ENCODE data around the gene RGS2.

Gene RGS2

GRCh38 chr1:192797143-192797542 lies 11.7 kb upstream of the RGS2 start:
- no peak for DNase-seq

DNA sequence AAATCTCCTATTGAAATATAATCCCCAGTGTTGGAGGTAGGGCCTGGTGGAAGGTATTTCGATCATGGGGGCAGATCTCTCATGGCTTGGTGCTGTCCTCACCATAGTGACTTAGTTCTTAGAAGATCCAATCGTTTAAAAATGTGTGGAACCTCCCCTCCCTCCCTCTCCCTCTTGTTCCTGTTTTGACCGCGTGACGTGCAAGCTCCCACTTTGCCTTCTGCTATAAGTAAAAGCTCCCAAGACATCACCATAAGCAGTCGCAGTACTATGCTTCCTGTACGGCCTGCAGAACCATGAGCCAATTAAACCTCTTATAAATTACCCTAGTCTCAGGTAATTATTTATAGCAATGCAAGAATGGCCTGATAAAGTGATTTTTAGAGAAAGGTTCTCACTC lies 10.9 kb upstream of the RGS2 start:
- DNase-seq, result no peak

DNA sequence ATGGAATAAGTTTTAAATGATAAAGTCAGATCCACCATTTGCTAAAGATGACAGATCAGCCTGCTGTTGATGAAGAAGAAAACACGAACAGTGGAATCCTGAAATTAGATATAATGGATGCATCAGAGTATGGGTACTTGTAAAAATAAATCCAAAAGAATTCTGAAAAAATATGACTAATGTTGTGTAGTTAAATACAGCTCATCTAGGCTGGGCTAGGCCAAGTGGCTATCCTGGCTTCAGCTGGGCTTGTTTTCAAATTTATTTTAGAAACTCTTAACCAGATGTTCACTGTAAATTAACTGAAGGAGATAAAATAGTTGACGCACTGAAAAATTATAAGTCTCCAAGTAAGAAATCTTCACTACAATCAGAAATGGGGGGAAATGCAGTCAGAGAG lies 7.4 kb upstream of the RGS2 start:
- DNase-seq, result no peak

- no peak for DNase-seq
These were observed 6.4 kb upstream of the RGS2 start for GRCh38 chr1:192802406-192802805.

- no peak for DNase-seq
These were observed 5.3 kb upstream of the RGS2 start for GRCh38 chr1:192803501-192803900.

DNA sequence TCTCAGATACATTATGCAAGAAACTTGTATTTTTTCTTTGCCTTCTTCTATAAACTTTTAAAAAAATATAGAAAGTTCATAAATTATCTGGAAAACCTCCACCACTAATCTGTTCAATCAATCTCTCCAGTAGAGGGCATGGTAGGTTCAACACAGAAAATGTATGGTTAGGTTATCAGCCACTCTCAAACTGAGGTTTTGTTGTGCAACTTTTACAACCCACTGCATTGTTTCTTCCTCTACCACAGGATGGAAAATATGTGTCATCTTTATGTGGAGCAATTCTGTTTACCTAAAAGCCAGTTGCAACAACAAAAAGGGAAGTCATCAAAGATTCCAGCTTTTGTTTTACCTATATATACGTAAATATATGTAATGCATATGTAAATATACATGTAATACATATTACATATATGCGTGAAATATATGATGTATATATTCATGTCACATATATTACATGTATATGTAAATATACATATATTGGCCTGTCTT lies 3.0 kb upstream of the RGS2 start:
- peak; percentile 20 for DNase-seq

GRCh38 chr1:192807211-192808162 lies 1.4 kb upstream of the RGS2 start:
- no peak for DNase-seq

- no peak for DNase-seq
These were observed 699 bp upstream of the RGS2 start for GRCh38 chr1:192808163-192808517.

DNA sequence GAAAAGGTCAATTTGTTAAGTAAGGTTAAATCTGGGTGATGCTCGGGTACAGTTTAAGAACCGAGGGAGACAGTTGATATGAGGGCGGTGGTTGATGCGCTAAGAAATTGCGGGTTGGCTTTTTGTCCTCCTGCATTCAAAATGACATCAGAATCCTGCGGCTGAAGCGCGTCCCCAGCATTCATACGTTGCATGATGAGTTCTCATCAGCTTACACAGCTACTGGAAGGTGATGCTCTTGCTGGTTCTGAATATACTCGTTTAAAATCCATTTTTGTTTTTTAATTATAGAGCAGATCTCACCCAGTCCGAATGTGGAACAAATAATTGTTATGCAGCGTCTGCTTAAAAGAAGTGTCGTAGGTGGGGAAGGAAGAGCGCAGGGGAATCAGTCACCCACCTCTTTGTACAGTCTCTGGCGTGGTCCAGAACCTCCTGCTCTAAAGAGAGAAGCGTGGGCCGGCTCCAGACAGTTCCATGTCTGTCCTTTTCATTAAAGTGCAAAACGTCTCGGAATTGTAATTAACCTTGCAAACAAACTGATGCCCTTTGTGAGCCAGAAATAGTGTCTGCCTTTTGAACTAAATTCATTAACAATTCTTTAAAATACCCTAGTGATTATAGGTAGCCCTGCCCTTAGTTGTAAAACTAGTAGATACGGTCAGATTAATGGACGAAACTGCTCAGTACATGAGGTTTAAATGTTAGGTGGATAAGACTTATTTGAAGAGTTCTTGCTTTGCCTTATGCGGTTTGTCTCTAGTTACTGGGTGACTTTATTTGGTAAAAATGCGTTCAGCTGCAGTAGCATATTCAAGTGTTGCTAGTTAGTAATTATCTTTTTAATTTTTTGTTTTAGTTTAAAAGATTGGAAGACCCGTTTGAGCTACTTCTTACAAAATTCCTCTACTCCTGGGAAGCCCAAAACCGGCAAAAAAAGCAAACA lies 741 bp downstream of the RGS2 start:
- DNase-seq, result peak; percentile 44

DNA sequence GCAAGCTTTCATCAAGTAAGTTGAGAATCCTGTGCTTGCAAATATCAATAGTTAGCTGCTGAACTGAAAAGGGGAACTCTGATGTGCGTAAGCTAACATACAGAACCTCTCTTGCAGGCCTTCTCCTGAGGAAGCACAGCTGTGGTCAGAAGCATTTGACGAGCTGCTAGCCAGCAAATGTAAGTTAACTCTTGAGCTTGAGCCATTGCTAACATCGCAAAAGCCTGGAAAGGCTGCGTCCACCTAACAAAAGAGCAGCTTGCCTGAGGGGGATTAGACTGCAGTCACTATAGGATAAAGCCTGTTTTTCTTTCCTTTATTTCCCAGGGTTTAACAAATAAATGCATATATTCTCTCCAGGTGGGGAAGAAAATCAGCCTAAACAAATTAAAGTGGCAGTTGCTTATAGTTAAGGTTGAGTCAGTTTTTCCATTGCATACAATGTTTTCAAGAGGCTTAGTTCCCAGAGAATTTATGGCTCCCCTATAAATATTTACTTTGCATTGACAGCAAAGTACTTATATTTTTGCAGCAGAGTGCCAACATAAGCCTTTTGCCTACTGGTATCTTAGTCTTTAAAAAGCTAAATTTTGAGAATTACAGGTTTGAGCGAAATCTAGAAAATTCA lies 1.5 kb downstream of the RGS2 start:
- no peak for DNase-seq

DNA sequence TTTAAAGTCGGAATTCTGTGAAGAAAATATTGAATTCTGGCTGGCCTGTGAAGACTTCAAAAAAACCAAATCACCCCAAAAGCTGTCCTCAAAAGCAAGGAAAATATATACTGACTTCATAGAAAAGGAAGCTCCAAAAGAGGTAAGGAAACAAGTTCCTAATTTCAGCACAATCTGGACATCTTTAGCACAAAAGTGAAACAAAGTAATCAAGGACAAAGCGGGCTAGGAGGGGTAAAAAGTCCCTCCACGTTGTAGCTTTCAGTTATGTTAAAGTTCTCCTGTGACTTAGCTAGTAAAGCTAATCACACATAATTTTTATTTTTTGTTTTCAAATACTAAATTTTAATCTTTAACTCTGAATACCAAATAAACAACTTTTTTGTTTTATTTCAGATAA lies 2.2 kb downstream of the RGS2 start:
- no peak for DNase-seq

DNA sequence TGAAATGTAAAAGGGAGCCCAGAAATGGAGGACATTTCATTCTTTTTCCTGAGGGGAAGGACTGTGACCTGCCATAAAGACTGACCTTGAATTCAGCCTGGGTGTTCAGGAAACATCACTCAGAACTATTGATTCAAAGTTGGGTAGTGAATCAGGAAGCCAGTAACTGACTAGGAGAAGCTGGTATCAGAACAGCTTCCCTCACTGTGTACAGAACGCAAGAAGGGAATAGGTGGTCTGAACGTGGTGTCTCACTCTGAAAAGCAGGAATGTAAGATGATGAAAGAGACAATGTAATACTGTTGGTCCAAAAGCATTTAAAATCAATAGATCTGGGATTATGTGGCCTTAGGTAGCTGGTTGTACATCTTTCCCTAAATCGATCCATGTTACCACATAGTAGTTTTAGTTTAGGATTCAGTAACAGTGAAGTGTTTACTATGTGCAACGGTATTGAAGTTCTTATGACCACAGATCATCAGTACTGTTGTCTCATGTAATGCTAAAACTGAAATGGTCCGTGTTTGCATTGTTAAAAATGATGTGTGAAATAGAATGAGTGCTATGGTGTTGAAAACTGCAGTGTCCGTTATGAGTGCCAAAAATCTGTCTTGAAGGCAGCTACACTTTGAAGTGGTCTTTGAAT lies 2.9 kb downstream of the RGS2 start:
- DNase-seq, result no peak

- DNase-seq, result no peak
These were observed 3.8 kb downstream of the RGS2 start for GRCh38 chr1:192812420-192813209.

DNA sequence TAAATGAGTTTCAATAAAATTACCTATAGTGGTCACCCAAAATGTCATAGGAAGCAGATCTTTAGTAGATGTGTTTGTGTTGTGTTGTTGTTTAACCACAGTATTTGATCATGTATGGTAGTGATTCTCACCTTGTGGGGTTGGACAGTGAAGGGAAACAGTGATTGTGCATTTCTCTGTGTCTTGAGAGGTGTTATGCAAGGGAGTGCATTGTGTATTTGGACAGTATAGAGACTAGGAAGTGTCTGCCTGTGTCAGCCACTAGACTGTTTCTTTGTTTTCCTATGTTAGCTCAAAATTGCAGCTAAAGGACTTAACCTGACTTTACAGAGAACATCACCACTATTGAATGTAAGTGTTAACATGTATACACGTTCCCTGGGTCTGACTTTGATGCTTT lies 6.0 kb downstream of the RGS2 start:
- no peak for DNase-seq

DNA sequence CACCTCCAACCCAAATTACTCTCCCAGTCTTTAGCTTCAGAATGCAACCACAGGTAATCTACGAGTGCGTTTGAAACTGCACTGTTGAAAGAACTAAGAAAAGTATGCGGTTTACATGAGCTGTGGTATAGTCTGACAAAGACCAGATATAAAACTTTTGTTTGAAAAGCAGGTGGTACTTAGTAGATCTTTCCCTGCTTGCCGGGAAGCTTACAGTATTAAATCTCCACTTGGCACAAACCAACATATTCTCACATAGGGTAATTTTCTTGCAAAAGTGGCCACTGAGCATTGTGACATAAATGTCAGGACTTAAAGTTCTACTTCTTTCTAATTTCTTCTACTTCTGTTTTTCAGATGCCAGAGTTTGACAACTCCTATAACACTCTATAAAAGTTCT lies 8.4 kb downstream of the RGS2 start:
- no peak for DNase-seq

- no peak for DNase-seq
These were observed 12.5 kb downstream of the RGS2 start for GRCh38 chr1:192821296-192821695.

GRCh38 chr1:192824511-192824910 lies 15.7 kb downstream of the RGS2 start:
- no peak for DNase-seq

- DNase-seq, result no peak
These were observed 18.1 kb downstream of the RGS2 start for GRCh38 chr1:192826791-192827546.

GRCh38 chr1:192830595-192831246 lies 21.9 kb downstream of the RGS2 start:
- no peak for DNase-seq

DNA sequence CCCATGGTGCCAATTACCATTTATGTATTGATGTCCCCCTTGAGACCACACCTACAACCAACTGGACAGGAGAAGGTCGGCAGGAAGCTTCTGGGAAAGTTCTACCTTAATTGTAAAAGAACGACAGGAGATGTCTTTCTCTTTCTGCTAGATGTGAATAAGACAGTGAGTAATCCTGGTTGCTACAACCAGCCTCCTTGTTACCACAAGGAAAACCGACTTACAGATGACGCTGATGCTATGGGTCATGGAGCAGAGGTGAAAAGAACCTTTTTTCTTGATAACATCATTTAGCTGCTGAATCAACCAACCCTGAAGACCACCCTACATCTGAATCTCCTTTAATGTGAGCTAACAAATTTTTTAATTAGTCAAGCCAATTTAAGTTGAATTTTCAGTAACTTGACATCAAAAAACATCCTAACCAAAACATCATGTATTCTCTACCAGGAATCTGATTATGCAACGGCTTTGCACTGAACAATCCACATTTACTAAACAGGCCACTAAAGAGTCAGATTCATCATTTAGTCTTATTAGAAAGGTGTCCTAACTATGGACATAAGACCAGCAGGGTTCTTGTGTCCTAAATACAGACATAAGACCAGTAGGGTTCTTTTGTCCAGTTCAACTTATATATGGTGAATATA lies 23.0 kb downstream of the RGS2 start:
- no peak for DNase-seq

Data from activated gamma-delta T cell treated with Interleukin-2 at 50 U/mL for 16 hours (primary cell).